Medulla oblongata (tissue), 1 donor: ENCODE results near the gene USP8.

ENCODE experiments used
- DNase-seq: peaks from one replicate; pipeline ENCODE4 v3.0.0-alpha.2; 2015; ENCODE audit errors: extremely low spot score

USP8 gene

DNA sequence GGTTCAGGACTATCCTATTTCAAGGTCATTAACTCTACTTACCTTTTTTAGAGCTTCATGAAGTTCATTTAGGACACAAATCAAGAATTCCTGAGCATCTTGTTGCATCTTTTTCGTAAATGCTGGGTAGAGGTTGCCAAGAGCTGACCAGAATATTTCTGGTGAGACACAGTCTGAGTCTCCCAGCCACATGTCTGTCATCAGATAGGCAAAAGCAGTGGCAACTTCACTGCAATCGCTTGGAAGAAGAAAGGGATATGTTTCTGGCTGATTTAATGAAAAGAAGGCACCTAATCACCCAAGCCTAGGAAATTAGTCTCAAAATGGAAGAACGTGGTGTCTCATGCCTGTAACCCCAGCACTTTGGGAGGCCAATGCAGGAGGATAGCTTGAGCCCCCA is 119.4 kb downstream of the USP8 start:
- DNase-seq: no peak

GRCh38 chr15:50544368-50544767 is 120.2 kb downstream of the USP8 start:
- no peak for DNase-seq

GRCh38 chr15:50546566-50546965 is 122.4 kb downstream of the USP8 start, which contains the start of gene USP50:
USP50 (minus strand) TSS chr15:50546666; CDS start chr15:50546525, 141 bp downstream.
- DNase-seq: no peak

GRCh38 chr15:50549326-50549725 is 125.1 kb downstream of the USP8 start:
- no peak for DNase-seq

GRCh38 chr15:50552238-50552637 is 128.0 kb downstream of the USP8 start:
- DNase-seq: no peak

GRCh38 chr15:50556642-50557371 is 132.6 kb downstream of the USP8 start:
- no peak for DNase-seq

- DNase-seq: no peak
Measured at GRCh38 chr15:50558012-50558411, 133.8 kb downstream of the USP8 start.

DNA sequence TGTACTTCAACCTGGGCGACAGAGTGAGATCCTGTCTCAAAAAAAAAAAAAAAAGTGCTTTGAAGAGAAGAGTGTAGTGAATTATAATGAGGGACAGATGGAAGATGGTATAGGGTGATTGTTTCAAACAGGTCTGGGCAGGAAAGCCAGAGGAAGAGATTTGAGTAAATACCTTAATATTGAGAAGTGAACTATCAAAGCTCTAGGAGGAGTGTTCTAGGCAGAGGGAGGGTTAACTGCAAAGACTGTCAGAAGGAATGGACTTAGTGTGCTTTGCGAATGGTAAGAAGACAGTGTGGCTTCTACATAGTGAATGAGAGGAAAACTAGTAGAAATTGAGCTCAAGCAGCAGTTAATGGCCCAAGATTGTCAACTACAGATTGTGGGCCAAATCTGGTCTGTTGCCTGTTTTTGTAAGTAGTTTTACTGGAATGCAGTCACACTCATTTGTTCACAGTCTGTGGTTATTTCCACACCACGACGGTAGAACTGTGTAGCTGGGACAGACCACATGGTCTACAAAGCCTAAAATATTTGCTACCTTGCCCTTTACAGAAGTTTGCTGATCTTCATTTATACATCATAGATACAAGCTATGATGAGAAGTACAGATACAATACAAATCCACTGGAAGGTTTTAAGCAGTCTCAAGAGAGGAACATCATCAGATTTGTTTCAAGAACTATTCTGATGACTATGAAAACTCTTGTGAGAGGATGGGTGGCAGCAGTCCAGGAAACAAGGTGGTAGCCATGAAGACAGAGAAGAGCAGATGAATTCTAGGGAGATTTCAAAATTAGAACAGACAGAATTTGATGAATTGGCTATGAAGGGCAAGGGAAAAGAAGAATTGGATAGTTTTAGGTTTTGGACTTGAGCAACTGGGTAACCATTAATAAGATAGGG is 138.8 kb downstream of the USP8 start:
- DNase-seq: no peak

DNA sequence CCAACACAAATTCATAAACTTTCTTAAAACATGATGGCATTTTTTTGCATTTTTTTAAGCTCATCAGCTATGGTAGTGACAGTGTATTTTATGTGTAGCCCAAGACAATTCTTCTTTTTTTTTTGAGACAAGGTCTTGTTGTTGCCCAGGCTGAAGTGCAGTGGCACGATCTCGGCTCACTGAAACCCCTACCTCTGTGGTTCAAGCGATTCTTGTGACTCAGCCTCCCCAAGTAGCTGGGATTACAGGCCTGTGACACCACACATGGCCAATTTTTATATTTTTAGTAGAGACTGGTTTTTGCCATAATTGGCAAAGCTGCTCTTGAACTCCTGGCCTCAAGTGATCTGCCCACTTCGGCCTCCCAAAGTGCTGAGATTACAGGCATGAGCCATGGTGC is 139.6 kb downstream of the USP8 start:
- DNase-seq: no peak
